H1 (cell line): ENCODE measurements around the gene CDK13. TPM values are rescaled to one million over a fixed set of nuclear protein-coding genes. Genes with fewer than 3 reads are reported as not detected.

Experiments used
- CHD7 ChIP-seq: fragments of 300-600 bp; sonication (generic); IDR thresholded peaks from 2 replicates; pipeline ENCODE4 v1.7.1; 2012; ENCODE audit warnings: low read length, moderate library complexity, mild to moderate bottlenecking, inconsistent platforms; ENCODE audit not compliant: insufficient replicate concordance
- SIRT6 ChIP-seq: IDR thresholded peaks from one replicate; pipeline ENCODE4 v1.7.1; 2012; ENCODE audit warnings: low read length, inconsistent platforms
- polyA plus RNA-seq, 7 experiments: library from polyadenylated mRNA; depleted of rRNA in 3 of 7; stranded (reverse) in 5 of 7; unstranded in 2 of 7; fragments of >200 nt in 5 of 7; fragments of 200-250 nt in 2 of 7; gene quantifications; 1 replicate in 5 of 7; 2 replicates in 1 of 7; 4 replicates in 1 of 7; pipeline versions ENCODE4 v1.2.1 to v1.2.3, GENCODE V29; 2011 to 2013; ENCODE audit warnings: missing spikeins in 2 of 7, mixed read lengths in 2 of 7
- total RNA-seq: library from RNA; stranded (reverse); fragmentation: NEBNext Ultra II Directional; extraction: Animal tissue kit (Norgen Biotek cat#: 25700); gene quantifications from 2 replicates; pipeline ENCODE4 v1.2.1, GENCODE V29; 2021

CDK13 gene
- total and polyA plus RNA-seq, 2 of the 8 experiments (the other 6 are each of a cell fraction or from before 2014, with no cell fraction given), result 22.6 to 49.5 TPM

GRCh38 chr7:40102897-40103296 is 152.8 kb downstream of the CDK13 start (continued):
- no peak for TF ChIP-seq CHD7
- TF ChIP-seq SIRT6, result no peak
- TF ChIP-seq, all 59 proteins: peak for 0
